HUES48 (cell line): ENCODE results near the gene CMTM3.
"Not testable (repeated sequence)": the region's sequence is repeated elsewhere in the genome, so short reads cannot be mapped to it uniquely, and the experiment has no call there.

ENCODE experiments used
- H3K27ac ChIP-seq: one replicate; pipeline ENCODE4 v1.7.0; 2013; ENCODE audit warnings: low read depth, low read length, inconsistent platforms
- H3K27me3 ChIP-seq: 2 replicates; pipeline ENCODE4 v1.6.1; 2013; ENCODE audit warnings: mild to moderate bottlenecking, low read length; ENCODE audit not compliant: control insufficient read depth, insufficient read depth
- H3K36me3 ChIP-seq: 2 replicates; pipeline ENCODE4 v1.6.1; 2013; ENCODE audit warnings: low read length; ENCODE audit not compliant: control insufficient read depth, insufficient read depth
- H3K4me1 ChIP-seq: 2 replicates; pipeline ENCODE4 v1.6.1; 2013; ENCODE audit warnings: mild to moderate bottlenecking, low read length; ENCODE audit not compliant: control insufficient read depth, insufficient read depth
- H3K4me3 ChIP-seq: 2 replicates; pipeline ENCODE4 v1.5.1; 2013; ENCODE audit warnings: mild to moderate bottlenecking, low read depth, low read length
- H3K9ac ChIP-seq: 2 replicates; pipeline ENCODE4 v1.6.1; 2013; ENCODE audit warnings: mild to moderate bottlenecking, low read depth, low read length, moderate library complexity
- H3K9me3 ChIP-seq: 2 replicates; pipeline ENCODE4 v1.6.1; 2013; ENCODE audit warnings: low read length; ENCODE audit not compliant: control insufficient read depth, insufficient read depth

CMTM3 gene

GRCh38 chr16:66622863-66623262 is 18.4 kb downstream of the CMTM3 start:
- Histone ChIP-seq H3K27me3 (no peaks in the 10 kb centered on the region), H3K9ac (no peak overlapping the region), H3K4me3 (no peak overlapping the region), H3K27ac (no peak overlapping the region), H3K4me1 (peaks cover 11% of the 10 kb centered on the region), H3K9me3 (no peaks in the 10 kb centered on the region), H3K36me3 (peaks cover 47% of the 10 kb centered on the region)

DNA sequence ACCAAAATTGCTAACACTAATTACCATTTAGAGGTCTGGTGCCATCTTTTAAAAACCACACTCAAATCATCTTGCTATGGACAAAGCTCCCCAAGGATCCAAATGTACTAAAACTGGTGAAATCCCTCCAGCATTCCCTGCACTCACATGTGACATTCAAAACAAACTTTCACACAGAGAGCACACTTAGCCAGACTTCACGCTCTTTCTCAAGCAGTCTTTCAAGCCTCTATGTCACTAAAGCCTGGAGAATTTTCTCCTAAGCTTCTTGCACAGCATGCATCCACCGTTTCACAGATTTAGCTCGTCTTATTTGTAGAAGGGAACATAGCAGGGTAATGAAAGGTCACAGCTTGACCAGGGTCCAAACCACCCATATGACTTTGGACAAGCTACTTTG is 19.3 kb downstream of the CMTM3 start:
- Histone ChIP-seq H3K9me3 (no peaks in the 10 kb centered on the region), H3K4me3 (no peak overlapping the region), H3K4me1 (0 out of 2 replicates have a peak, but pooled peaks cover 7% of the 10 kb centered on the region), H3K27me3 (no peaks in the 10 kb centered on the region), H3K9ac (no peak overlapping the region), H3K36me3 (peaks cover 42% of the 10 kb centered on the region), H3K27ac (no peak overlapping the region)

GRCh38 chr16:66627611-66628378 is 23.3 kb downstream of the CMTM3 start:
- H3K27ac ChIP-seq, H3K9ac ChIP-seq, H3K4me1 ChIP-seq, H3K27me3 ChIP-seq, H3K4me3 ChIP-seq, H3K9me3 ChIP-seq: not testable (repeated sequence)
- peaks cover 12% of the 10 kb centered on the region for H3K36me3 ChIP-seq

GRCh38 chr16:66629856-66630255 is 25.4 kb downstream of the CMTM3 start:
- no peak overlapping the region for H3K9ac ChIP-seq
- H3K36me3 ChIP-seq = peaks cover 14% of the 10 kb centered on the region
- H3K27me3 ChIP-seq = no peaks in the 10 kb centered on the region
- no peaks in the 10 kb centered on the region for H3K4me1 ChIP-seq
- H3K9me3 ChIP-seq = no peaks in the 10 kb centered on the region
- H3K4me3 ChIP-seq = no peak overlapping the region
- H3K27ac ChIP-seq = no peak overlapping the region

- not testable (repeated sequence) for H3K4me3 ChIP-seq, H3K4me1 ChIP-seq, H3K9ac ChIP-seq, H3K27ac ChIP-seq, H3K27me3 ChIP-seq, H3K9me3 ChIP-seq
- H3K36me3 ChIP-seq = peaks cover 20% of the 10 kb centered on the region
Measured at GRCh38 chr16:66630561-66631260, 26.2 kb downstream of the CMTM3 start.

DNA sequence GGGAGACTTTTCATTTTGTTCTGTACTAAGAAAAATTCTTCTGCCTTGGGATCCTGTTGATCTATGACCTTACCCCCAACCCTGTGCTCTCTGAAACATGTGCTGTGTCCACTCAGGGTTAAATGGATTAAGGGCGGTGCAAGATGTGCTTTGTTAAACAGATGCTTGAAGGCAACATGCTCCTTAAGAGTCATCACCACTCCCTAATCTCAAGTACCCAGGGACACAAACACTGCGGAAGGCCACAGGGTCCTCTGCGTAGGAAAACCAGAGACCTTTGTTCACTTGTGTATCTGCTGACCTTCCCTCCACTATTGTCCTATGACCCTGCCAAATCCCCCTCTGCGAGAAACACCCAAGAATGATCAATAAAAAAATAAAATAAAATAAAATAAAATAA is 27.1 kb downstream of the CMTM3 start:
- H3K4me3 ChIP-seq, H3K9ac ChIP-seq, H3K27ac ChIP-seq, H3K27me3 ChIP-seq, H3K4me1 ChIP-seq, H3K9me3 ChIP-seq: not testable (repeated sequence)
- H3K36me3 ChIP-seq = peaks cover 28% of the 10 kb centered on the region

DNA sequence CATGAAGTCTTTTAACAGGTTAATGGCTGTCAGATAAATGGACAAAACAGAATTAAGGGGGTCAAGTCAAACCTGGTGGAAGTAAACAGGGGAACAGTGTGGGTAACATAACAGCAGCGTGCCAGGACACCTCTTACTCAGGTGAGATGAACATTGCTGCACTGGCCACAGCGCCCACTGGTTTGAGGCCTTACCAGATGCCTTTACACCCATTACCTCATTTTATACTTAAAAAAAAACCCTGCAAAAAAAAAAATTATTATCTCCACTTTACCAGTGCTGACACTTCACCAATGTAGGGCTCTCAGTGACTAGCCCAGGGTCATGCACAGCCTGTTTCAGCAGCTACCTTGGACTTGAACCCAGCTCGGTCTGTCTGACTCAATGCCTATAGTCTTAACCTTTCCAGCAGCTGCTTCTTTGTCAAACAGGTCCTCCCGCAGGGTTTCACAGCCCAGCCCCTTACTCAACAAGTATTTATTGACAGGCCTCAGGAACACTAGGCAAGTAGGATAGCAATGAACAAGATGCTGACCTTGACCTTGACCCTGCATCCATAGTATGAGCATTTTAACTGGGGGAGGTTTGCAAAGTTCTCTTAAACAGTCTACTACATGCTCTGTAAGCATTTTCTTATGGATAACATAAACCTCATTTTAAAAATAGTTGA is 30.2 kb downstream of the CMTM3 start:
- no peak overlapping the region for H3K27ac ChIP-seq
- H3K9me3 ChIP-seq = no peaks in the 10 kb centered on the region
- H3K36me3 ChIP-seq = peaks cover 25% of the 10 kb centered on the region
- peaks cover 13% of the 10 kb centered on the region for H3K4me1 ChIP-seq
- H3K27me3 ChIP-seq = no peaks in the 10 kb centered on the region
- no peak overlapping the region for H3K9ac ChIP-seq
- H3K4me3 ChIP-seq = no peak overlapping the region

GRCh38 chr16:66635406-66635805 is 30.9 kb downstream of the CMTM3 start:
- H3K27ac ChIP-seq = no peak overlapping the region
- H3K9ac ChIP-seq = no peak overlapping the region
- H3K9me3 ChIP-seq = no peaks in the 10 kb centered on the region
- H3K36me3 ChIP-seq = peaks cover 25% of the 10 kb centered on the region
- H3K4me3 ChIP-seq = no peak overlapping the region
- H3K4me1 ChIP-seq = peaks cover 13% of the 10 kb centered on the region
- H3K27me3 ChIP-seq = no peaks in the 10 kb centered on the region

DNA sequence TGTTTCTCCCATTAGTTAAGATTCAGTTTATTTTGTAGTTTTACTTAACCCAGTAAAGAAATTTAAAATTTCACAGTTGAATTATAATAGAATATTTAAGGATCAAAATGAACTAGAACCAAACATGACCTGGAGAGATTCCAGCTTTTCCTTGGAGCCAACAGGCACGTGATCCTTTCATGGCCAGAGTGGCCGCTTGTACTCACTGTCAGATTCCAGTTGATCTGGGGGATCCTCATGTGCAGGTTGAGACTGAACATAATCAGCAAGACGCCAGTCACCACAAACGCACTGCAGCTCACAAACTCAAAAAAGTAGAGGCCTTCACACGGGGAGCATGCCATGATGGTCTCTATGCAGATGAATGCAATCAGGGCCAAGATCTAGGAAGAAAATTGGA is 31.7 kb downstream of the CMTM3 start:
- Histone ChIP-seq H3K4me1 (peaks cover 13% of the 10 kb centered on the region), H3K36me3 (peaks cover 25% of the 10 kb centered on the region), H3K9ac (no peak overlapping the region), H3K9me3 (no peaks in the 10 kb centered on the region), H3K27me3 (no peaks in the 10 kb centered on the region), H3K4me3 (no peak overlapping the region), H3K27ac (no peak overlapping the region)

DNA sequence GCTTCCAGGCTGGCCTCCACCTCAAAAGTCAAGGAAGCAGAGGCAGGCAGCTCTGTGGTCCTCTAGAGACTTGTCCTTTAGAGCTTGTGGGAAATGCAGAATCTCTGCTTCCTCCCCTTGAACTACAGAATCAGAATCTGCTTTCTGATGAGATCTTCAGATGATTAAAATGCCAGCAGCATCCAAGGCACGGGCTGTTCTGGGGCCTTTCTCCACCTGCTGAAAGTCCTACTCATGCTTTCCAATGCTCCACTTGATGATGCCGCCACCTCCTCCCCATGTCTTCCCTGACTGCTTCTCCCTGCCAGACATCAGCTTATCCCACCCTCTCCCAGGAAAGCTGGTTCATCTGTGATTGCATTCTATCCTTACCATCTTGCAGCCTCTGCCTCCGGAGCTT is 33.3 kb downstream of the CMTM3 start:
- H3K27ac ChIP-seq = no peak overlapping the region
- H3K9me3 ChIP-seq = no peaks in the 10 kb centered on the region
- H3K4me1 ChIP-seq = peaks cover 13% of the 10 kb centered on the region

More for the DNA sequence above, 33.3 kb downstream of the CMTM3 start:
- H3K36me3 ChIP-seq = peaks cover 25% of the 10 kb centered on the region
- no peak overlapping the region for H3K4me3 ChIP-seq
- no peak overlapping the region for H3K9ac ChIP-seq
- H3K27me3 ChIP-seq = no peaks in the 10 kb centered on the region
